HG02938 (cell line): ENCODE measurements around the gene MACROD2.

ENCODE experiments used
- ATAC-seq: cut with Tn5 transposase; IDR thresholded peaks from one replicate; pipeline ENCODE4 v1.9.1; 2021; ENCODE audit warnings: mild to moderate bottlenecking, moderate library complexity; ENCODE audit not compliant: unreplicated experiment

Gene MACROD2

DNA sequence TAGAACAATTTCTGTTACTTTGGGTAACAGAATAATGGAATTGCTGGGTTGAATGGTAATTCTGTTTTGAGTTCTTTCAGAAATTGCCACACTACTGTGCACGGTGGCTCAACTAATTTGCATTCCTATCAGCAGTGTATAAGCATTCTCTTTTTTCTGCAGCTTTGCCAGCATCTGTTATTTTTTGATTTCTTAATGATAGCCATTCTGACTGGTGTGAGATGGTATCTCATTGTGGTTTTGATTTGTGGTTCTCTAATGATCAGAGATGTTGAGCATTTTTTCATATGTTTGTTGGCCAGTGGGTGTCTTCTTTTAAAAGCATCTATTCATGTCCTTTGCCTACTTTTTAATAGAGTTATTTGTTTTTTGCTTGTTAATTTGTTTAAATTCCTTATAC is 1731.1 kb downstream of the MACROD2 start:
- no peak for ATAC-seq

DNA sequence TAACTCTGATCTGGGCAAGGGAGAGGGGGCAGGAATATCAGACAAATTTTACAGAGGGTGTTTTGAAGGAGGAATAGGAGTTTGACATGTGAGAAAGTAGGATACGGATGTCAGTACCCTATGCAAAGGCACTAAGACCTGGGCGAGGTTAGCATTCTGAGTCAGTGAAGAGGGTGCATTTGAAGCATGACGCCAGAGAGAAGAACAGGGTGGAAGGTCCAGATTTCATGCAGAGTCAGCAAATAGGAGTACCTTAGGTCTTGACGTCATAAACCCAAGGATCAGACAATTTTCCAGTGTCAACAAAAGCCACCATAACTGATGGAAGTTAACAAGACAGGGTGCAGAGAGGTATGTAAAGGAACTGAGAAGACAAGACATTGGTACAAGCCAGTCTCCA is 1738.7 kb downstream of the MACROD2 start:
- no peak for ATAC-seq

DNA sequence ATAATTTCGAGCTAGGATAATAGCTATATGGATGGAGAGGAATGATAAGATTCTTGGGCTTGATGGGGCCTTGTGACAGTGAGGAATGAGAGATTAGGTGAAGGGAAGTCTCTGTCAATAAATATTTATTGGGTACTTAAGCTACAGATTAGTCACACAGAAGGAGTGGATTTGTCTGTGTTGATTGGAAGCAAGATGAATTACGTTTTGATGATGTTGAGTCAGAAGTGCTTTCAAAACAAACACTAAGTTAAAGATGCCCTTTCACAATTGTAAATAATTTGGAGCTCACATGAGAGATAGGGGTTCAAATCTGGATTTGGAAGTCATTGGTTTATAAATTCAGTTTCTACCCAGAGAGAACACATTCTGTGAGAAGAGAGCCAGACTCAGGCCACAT is 1743.7 kb downstream of the MACROD2 start:
- ATAC-seq = no peak

DNA sequence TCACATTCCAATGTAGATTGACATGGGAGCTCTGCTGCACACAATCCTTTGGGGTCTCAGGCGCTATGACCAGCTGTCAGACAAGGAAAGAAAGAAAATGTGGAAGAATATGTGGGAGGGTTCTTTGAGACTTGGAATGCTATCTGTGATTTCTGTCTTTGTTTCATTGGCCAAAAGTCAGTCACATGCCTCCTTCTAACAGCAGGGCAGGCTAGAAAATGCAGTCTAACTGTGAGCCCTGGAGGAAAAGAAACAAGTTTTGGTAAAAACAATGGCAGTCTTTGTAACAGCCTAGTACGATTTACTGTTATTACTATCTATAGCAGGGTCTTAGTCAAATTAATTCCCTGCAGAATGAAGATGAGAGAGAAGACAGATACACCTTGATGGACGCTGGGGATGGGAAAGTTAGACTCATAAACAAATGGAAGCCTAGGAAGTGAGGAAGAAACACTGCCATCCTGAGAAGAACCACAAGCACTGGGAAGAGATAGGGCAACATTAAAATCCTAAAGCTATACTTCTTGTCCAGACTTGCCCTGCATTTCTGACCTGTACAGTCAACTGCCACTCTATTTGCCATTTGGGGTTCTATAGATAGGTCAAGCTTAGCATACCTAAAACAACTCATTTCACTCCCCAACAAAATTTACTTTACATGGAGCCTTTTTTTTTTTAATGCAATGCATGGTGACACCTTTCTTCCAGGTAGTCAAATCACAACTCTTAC is 1744.9 kb downstream of the MACROD2 start:
- ATAC-seq = no peak

DNA sequence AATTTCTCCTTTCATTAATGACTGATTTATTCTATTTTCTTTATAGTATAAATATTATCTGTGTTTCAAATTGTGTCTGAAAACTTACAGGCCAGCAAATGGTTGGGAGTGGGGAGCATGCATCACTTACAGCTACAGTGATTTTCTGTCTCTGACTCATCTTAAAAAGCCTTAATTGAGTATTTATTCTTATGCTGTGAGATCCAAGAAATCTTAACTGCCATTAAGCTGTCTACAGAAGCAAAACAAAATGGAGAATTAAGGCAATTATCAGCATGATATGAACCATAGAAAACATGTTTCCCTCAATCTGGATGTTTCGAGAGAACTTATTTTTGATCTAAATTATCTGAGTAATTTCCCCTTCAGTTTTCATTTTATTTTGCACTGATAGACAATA is 1746.8 kb downstream of the MACROD2 start:
- no peak for ATAC-seq

DNA sequence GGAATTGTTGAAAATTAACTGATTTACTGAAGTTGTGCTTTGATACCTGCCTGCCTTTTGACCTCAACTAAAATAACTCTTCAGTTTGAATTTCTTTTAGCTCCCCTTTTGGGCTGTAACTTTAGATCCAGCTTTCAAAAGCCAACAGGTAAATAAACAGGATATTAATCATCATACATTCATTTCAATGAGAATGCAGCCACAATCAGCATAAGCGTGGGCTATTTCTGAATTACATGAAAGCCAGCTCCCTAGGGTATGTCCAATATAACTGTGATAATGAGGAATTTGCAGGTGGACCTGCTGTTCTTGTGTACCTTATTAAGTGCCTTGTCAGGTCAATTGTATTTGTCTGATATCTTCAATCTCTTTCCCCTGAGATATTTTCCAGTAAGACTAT is 1747.3 kb downstream of the MACROD2 start:
- ATAC-seq = no peak

DNA sequence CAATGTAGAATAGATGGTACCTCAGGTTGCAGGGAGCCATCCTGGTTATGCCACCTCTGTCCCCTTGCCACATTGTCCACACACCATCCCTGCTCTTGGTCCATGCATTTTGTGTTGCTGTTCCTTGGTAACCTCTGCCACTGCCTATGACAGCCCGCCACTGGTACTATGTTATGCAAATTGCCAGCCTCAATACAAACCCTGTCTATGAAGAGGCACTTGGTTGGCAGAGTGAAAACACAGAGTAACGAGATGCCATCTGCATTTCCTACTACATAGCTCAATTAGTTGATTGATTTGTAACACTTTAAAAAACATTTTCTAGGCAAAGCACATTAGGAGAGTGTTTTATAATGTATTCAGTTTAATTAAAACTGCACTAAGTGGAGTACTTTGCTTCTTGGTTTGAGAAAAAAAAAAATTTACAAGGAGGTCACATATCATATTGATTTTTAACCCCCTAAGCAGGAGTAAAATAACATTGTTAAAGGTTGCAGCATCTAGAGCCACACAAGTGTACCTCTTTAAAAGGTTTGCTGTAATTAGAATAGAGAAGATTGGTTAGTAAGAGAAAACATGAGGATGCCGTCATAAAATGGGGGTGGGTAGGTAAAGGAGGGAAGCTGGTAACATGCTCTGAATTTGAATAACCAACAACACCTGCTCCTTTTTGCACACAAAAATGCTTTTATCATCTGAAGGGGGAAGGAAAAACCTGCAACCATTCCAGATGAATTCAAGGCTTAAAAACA is 1760.9 kb downstream of the MACROD2 start:
- no peak for ATAC-seq

DNA sequence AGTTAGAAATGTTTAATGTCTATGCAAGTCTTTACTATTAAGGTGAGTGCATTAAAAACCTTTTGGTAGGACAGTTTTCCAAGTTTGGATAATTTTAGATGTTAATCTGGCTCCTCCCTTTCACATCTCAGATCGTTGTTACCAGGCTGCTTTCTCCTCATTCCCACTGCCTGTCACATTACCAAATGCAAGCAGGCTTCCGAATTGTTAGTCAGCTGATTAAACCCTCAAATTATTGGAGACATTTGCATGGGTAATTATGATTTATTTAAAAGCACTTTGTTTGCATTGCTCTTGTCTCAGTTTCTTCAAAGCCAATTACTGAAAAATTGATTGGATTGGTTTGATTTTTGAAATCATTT is 1761.4 kb downstream of the MACROD2 start:
- no peak for ATAC-seq

DNA sequence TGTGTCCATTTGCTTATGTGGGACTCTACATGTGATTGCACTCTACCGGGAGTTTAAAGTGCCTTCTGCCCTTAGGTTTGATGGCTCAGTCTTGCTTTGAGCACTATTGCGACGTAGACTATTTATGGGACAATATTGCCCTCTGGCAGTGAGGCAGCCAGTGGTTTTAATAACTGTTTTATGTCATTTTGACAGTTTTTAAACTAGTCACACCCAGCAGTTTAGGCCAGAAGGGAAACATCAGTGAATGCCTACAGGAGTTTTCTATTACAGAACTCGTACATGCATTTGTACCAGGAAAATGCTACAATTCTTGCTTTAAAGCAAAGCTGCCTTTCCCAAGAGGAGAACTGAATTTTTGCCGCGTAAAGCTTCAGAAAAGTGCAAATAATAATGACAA is 1764.3 kb downstream of the MACROD2 start:
- no peak for ATAC-seq

DNA sequence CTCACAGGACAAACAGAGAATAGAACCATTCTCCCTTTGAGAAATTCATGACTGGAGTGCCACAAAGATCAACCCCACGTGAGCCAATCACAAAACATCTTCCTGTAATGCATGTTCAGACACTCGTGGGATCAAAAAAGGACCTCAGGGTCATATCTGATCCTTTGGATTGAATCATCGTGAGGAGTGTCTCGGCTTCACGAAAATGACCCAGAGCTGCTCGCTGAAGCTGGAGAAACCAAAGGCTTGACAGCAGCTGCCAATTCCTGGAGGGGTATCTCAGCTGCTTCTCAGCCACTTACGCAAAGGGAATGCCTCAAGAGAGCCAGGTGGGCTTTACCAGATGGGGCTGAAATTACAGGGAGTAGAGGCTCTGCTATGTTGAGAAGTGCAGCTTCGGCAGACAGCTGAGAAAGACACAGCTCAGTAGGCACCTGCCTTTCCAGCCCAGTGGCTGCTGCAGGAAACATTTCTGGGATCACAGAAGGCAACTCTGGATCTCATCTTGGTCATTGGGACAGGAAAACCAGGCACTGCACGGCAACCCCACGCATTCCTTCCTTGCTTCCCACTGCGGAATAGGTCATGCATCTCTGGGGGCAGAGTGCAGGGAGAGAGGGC is 1764.8 kb downstream of the MACROD2 start:
- no peak for ATAC-seq

DNA sequence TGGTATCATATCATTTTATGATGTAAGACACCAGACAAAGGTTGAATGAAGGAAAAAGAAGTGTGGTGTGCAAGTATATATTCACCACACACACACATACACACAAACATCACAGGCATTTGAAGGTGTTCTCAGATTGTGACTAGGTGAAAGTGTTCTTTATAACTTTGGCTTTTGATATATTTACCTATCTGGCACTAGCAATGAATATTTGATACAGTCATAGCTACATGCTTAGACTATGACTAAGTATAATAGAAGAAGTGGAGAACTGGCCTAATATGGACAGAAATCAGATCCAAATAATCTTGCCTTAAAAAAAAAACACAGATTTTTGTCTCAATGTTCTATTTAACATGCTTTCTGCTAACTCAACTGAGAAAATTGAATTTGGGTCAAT is 1768.0 kb downstream of the MACROD2 start:
- ATAC-seq = no peak

DNA sequence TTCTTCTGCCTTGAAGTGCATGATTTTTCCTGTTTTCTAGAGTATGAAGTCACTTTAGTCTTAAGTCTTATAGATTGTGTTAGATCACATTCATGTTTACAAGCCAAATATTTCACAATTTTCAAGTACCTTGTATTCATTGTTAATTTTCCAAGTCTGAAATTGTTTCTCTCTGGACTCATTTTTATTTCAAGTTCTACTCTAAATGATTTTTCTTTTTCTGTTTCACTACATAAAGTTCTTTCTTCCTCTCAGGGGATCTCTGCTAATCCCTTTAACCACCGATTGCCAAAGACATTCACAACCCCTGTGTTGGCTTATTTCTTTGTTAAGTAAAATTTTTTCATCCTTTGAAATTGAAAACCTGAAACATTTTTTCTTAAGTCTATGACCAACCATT is 1772.3 kb downstream of the MACROD2 start:
- no peak for ATAC-seq

DNA sequence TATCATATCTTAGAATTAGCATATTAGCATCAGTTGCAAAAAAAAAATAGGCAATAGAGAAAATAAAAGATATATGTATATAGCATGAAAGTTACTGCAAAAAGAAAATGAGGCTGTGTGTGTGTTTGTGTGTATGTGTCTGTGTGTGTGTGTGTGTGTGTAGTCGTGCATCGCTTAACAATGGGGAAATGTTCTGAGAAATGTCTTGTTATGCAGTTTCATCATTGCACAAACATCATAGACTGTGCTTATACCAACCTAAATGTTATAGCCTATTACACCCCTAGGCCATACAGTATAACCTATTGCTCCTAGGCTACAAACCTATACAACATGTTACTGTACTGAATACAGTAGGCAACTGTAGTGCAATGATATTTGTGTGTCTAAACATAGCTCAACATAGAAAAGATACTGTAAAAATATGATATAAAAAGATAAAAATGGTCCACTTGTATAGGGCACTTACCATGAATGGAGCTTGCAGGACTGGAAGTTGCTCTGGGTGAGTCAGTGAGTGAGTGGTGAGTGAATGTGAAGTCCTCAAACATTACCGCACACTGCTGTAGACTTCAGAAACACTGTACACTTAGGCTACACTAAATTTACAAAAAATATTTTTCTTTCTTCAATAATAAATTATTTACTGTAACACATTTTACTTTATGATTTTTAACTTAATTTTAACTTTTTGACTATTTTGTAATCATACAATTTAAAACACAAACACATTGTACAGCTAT is 1772.9 kb downstream of the MACROD2 start:
- ATAC-seq = no peak

DNA sequence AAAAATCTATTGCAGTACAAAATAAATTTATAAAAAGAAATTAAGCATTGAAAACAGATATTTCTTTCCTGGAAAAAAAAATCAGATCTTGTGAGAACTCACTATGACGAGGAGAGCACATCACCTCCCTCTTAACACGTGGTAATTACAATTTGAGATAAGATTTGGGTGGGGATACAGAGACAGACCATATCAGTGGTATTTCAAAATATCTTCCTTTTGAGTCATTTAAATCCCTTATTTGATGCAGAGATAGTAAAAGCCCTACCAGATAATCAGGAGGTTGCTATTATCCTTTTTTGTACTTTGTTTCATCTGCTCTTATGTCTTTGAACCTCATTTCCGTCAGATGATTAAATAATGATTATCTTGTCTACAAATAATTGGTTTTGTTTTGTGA is 1777.5 kb downstream of the MACROD2 start:
- no peak for ATAC-seq

DNA sequence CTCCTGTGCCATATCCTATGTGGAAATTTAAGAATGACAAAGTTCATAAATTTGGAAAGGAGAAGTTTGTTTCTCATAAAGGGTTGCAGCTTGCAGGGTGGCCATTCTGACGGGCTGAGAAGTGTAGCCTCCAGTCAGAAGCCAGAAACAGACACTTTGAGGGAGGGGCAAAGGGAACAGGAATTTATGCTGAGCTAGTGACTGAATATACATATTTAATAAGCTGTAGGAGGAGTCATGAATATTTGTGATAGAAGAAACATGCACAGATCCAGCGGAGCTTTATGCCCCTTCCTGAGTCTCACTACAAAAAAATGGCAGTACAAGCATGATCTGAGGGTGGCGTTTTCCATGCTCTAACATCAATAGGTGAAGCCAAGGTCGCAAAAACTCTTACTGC is 1779.6 kb downstream of the MACROD2 start:
- no peak for ATAC-seq

DNA sequence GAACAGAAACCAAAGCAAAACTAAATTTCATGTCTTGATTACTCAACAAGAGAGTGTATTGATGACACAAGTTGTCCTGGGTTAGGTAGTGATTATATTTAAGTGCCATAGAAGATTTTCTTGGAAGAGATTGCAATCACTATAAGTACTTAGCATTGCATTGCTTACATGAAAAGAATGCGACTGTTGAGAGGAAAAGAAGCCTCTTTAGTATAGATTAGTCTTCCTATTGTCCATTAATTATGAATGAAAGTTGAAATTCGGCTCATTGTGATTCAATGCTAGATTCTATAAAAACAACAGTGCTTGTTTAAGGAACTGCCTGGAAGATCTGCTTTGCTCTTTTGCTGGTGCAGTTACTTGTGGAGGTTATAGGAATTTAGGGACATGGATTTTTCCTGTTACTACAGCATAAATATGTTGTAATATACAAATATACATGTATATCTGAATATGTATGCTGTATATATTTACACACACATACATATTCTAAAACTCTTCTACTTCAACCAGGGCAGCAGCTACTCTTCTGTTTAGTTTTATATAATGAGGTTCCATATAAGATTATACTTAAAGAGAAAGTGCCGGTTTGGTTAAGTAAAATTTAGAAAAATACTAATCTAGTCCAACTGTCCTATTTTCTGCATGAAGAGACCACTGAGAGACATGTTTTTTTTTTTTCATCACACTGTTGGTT is 1781.6 kb downstream of the MACROD2 start:
- ATAC-seq = no peak

DNA sequence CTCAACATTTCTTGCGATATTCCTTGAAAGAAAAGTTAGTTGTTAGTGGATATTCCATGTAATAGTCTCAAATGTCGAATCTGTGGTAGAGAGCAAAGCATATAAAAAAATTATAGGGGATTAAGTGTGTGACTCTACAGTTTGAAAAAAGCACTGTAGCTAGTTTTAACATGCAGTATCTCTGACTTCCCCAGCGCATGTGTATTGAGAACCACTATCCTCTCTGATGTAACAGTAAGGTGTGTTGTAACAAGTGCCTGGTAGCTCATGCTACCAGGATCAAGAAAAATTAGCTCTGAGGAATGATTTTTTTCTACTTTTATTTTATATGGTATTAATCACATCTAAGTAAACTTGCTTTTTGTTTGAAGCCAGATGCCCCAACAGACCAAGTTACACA is 1788.7 kb downstream of the MACROD2 start:
- no peak for ATAC-seq

DNA sequence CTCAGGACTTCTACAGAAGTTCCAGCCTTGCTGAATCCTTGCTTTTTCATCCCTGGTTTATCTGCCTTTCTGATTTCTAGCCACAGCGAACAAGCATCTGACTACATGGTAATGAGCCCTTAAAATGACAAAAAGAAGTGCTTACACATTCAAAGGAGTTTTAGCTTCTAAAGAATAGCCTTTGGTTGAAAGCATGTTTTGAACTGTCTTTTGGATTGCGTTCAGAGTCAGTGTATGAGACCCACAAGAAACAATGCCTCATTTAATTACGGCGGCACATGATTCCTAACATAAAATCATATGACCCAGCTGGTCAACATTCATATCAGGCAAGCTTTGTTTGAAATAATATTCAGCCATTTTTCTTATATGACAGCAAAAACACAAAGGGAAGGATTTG is 1793.8 kb downstream of the MACROD2 start:
- ATAC-seq = no peak

DNA sequence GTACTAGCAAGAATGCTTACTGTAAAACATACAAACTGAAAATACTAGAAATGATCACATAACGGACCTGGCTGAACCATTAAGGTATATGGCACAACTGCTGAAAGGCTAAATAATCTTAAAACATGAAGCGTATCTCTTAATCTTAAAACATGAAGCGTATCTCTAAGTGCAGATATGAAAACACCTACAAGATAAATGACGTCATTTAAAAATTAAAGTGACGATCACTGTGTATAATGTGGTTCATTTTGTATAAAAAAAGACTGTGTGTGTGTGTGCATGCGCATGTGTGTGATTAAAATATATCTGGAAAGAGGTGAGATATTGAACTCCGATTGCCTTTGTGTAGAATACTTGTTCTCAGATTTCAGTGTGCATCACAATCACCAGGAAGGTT is 1797.5 kb downstream of the MACROD2 start:
- ATAC-seq = no peak

DNA sequence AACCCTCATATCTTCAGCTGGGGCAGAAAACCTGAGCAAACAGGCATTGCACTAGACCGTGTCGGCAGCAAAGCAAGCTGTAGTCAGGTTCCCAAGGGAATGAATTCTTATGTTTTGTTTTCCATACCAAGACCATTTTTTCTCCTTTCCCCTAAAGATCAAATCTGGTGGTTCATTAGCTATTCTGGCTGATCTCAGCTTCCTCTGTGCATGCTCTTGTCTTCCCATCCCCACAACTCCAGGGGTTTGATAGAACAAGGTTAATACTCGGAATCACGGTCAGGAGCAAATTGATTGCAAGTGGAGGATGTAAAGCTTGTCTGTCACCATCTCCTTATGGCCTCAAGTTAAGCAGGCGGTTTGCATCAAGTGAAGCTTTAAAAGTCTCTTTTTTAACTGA is 1799.1 kb downstream of the MACROD2 start:
- ATAC-seq = no peak
